ENCODE data around the gene LCN10. TPM values are rescaled to one million over a fixed set of nuclear protein-coding genes. Genes with fewer than 3 reads are reported as not detected.

Gene LCN10
- total and polyA plus RNA-seq, 10 of the 15 experiments (the other 5 are each of a cell fraction or from before 2014, with no cell fraction given): 0.06 to 1.3 (median 0.21) TPM; not detected in 1

- TF ChIP-seq ZSCAN29 (IDR thresholded peaks at IDR 0.05) (no peak), ZNF274 (IDR thresholded peaks at IDR 0.05; ENCODE audit: insufficient read depth, insufficient read length) (no peak), SP1 (IDR thresholded peaks at IDR 0.05; ENCODE audit: low read depth, low read length) (no peak)
Measured at GRCh38 chr9:136694163-136694871, 48.4 kb downstream of the LCN10 start (continued).

DNA sequence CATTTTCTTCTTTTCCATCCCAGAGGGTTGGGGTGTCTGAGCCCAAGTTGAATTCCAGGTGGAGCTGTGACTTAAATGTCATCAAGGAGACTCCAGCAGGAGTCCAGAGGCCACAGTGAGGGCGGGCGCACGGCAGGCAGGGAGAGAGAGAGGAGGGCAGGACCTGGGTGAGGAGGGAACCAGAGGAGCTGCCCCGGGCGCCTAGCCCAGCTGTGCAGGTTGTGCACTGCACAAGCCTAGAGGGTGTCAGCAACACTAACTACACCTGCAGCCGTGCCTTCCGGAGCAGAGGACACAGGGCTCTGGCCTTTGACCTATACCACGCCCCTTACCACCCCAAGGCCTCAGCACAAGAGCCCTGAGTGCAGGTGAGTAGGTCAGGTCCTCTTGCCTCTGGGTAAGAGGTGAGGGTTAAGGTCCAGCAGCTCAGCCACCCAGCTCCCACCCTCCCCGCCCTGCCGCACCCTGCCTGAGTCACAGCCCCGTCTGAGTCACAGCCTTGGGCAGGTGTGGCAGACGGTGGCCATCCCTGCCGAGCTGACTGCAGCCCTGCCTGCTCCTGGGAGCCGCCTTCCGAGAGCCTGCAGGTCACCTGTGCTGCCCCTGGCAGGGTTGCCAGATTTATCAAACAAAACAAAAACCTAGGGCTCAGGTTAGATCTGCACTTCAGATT is 49.1 kb downstream of the LCN10 start:
- ATAC-seq (peak; percentile 40), FAIRE-seq (no peak), DNase-seq (ENCODE audit: low read depth, low spot score) (no peak)
- BruUV-seq (replicated peaks): no TSS peak
- no peak overlapping the region for H3K9ac ChIP-seq (ENCODE audit: control insufficient read depth, insufficient read depth, low read length)
- no peak overlapping the region for H3K4me2 ChIP-seq (ENCODE audit: control insufficient read depth, insufficient read depth)
- in situ Hi-C loops (cut with MboI): no loop called here
- ChIA-PET SMC1A (ENCODE audit: uncharacterized antibody, unreplicated experiment) (no interaction called here), POLR2A (interaction anchor here (0.9 kb wide), 1 partner anchor 35 kb away, joined by 3 read pairs; no protein-coding TSS in a partner anchor), RAD21 (ENCODE audit: unreplicated experiment) (no interaction called here), CTCF (interaction anchor here (1.0 kb wide), 1 partner anchor 206 kb away, joined by 3 read pairs; no protein-coding TSS in a partner anchor)
- H3K4me3 ChIP-seq: no peak overlapping the region
- H4K20me1 ChIP-seq (ENCODE audit: control insufficient read depth, insufficient read depth): no peaks in the 10 kb centered on the region
- H3K4me1 ChIP-seq (ENCODE audit: control insufficient read depth, insufficient read depth, low read length): peaks cover 4% of the 10 kb centered on the region
- no peaks in the 10 kb centered on the region for H3K27me3 ChIP-seq (replicated peaks in 1 of 2; ENCODE audit: control insufficient read depth in 2 of 2, insufficient read depth in 2 of 2, low read length in 1 of 2)
- intact Hi-C loops (cut with micrococcal nuclease; ENCODE audit: unreplicated experiment): no loop called here
- no peaks in the 10 kb centered on the region for H3K36me3 ChIP-seq (ENCODE audit: control insufficient read depth in 2 of 2, insufficient read depth in 2 of 2, low read length in 1 of 2)
- no peak overlapping the region for H3K27ac ChIP-seq (ENCODE audit: control insufficient read depth, insufficient read depth)
- H3K79me2 ChIP-seq (ENCODE audit: control insufficient read depth, insufficient read depth, low read length): no peaks in the 10 kb centered on the region
- H3K9me3 ChIP-seq (replicated peaks; ENCODE audit: control insufficient read depth, insufficient read depth, low read length): no peaks in the 10 kb centered on the region
- no peak overlapping the region for H2AFZ ChIP-seq (ENCODE audit: control insufficient read depth, low read depth, low read length)
- TF ChIP-seq NR2F1 (conservative IDR thresholded peaks at IDR 0.05) (peak; percentile 41), TCF7 (IDR thresholded peaks at IDR 0.05; ENCODE audit: borderline replicate concordance) (no peak)
- WGBS (ENCODE audit: insufficient coverage, insufficient replicate concordance, low lambda C conversion rate, missing lambda C conversion rate): 34% methylated on average over 14 of the region's 15 CpGs

DNA sequence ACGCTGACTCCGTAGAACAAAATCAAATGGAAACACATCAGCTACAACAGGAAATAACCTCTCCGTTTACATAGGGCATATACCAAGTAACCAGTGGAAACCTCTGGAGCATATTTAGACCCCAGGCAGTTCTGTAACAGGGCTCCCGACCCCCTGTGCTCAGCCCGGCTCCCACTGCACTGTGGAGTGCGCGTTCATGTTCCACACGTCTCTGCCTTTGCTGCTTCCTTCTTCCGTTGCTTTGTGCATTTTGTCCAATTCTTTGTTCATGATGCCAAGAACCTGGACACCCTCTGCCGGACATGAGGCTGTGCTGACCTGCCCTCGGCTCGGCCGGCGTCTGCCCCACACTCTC is 49.6 kb downstream of the LCN10 start:
- POLR2A ChIA-PET: interaction anchor here (0.9 kb wide), 1 partner anchor 35 kb away, joined by 3 read pairs; no protein-coding TSS in a partner anchor
- Histone ChIP-seq H3K36me3 (ENCODE audit: control insufficient read depth in 2 of 2, insufficient read depth in 2 of 2, low read length in 1 of 2) (no peaks in the 10 kb centered on the region), H3K9ac (ENCODE audit: control insufficient read depth, insufficient read depth, low read length) (no peak overlapping the region), H3K4me1 (ENCODE audit: control insufficient read depth, insufficient read depth, low read length) (peaks cover 8% of the 10 kb centered on the region), H4K20me1 (ENCODE audit: control insufficient read depth, insufficient read depth) (no peaks in the 10 kb centered on the region), H2AFZ (ENCODE audit: control insufficient read depth, low read depth, low read length) (no peak overlapping the region), H3K79me2 (ENCODE audit: control insufficient read depth, insufficient read depth, low read length) (no peaks in the 10 kb centered on the region), H3K4me3 (no peak overlapping the region), H3K27ac (ENCODE audit: control insufficient read depth, insufficient read depth) (no peak overlapping the region), H3K27me3 (replicated peaks in 1 of 2; ENCODE audit: control insufficient read depth in 2 of 2, insufficient read depth in 2 of 2, low read length in 1 of 2) (no peaks in the 10 kb centered on the region), H3K4me2 (ENCODE audit: control insufficient read depth, insufficient read depth) (no peak overlapping the region), H3K9me3 (replicated peaks; ENCODE audit: control insufficient read depth, insufficient read depth, low read length) (no peaks in the 10 kb centered on the region)
- SMC1A ChIA-PET (ENCODE audit: uncharacterized antibody, unreplicated experiment): no interaction called here
- 49% methylated on average over 14 of the region's 14 CpGs for WGBS (ENCODE audit: insufficient coverage, insufficient replicate concordance, low lambda C conversion rate, missing lambda C conversion rate)
- intact Hi-C loops (cut with micrococcal nuclease; ENCODE audit: unreplicated experiment): no loop called here
- RAD21 ChIA-PET (ENCODE audit: unreplicated experiment): no interaction called here
- ATAC-seq: no peak
- TF ChIP-seq MTA3 (IDR thresholded peaks at IDR 0.05; ENCODE audit: borderline replicate concordance, low read length): no peak
- TF ChIP-seq TCF3 (IDR thresholded peaks at IDR 0.05; ENCODE audit: borderline replicate concordance, insufficient read depth, low read depth, low read length): no peak
- no peak for TF ChIP-seq POLR2AphosphoS2 (IDR thresholded peaks at IDR 0.05; ENCODE audit: low read depth, low read length)
- TF ChIP-seq ATF3 (IDR thresholded peaks at IDR 0.05; ENCODE audit: borderline replicate concordance, extremely low read depth, low read depth, low read length): no peak
- in situ Hi-C loops (cut with MboI): no loop called here
- no peak for DNase-seq (ENCODE audit: low read depth, low spot score)
- CTCF ChIA-PET: no interaction called here
- BruUV-seq (replicated peaks): no TSS peak
- FAIRE-seq: no peak

All from GM12878 (cell line).